ENCODE measurements around the gene MUC3A. TPM values are rescaled to one million over a fixed set of nuclear protein-coding genes. Genes with fewer than 3 reads are reported as not detected.
A peak's percentile ranks its signal among the peaks of the same experiment; 100 is the strongest.
"Not testable (repeated sequence)": the region's sequence is repeated elsewhere in the genome, so short reads cannot be mapped to it uniquely, and the experiment has no call there.

The MUC3A gene, protein sequence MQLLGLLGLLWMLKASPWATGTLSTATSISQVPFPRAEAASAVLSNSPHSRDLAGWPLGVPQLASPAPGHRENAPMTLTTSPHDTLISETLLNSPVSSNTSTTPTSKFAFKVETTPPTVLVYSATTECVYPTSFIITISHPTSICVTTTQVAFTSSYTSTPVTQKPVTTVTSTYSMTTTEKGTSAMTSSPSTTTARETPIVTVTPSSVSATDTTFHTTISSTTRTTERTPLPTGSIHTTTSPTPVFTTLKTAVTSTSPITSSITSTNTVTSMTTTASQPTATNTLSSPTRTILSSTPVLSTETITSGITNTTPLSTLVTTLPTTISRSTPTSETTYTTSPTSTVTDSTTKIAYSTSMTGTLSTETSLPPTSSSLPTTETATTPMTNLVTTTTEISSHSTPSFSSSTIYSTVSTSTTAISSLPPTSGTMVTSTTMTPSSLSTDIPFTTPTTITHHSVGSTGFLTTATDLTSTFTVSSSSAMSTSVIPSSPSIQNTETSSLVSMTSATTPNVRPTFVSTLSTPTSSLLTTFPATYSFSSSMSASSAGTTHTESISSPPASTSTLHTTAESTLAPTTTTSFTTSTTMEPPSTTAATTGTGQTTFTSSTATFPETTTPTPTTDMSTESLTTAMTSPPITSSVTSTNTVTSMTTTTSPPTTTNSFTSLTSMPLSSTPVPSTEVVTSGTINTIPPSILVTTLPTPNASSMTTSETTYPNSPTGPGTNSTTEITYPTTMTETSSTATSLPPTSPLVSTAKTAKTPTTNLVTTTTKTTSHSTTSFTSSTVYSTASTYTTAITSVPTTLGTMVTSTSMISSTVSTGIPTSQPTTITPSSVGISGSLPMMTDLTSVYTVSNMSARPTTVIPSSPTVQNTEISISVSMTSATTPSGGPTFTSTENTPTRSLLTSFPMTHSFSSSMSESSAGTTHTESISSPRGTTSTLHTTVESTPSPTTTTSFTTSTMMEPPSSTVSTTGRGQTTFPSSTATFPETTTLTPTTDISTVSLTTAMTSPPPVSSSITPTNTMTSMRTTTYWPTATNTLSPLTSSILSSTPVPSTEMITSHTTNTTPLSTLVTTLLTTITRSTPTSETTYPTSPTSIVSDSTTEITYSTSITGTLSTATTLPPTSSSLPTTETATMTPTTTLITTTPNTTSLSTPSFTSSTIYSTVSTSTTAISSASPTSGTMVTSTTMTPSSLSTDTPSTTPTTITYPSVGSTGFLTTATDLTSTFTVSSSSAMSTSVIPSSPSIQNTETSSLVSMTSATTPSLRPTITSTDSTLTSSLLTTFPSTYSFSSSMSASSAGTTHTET (N-terminal part only)
- not detected for polyA plus RNA-seq (ENCODE audit: low read depth in 6 of 6)

- Mint-ChIP-seq H3K4me1 (no peaks in the 10 kb centered on the region), H3K36me3 (peaks cover 0 to 8% of the 10 kb centered on the region in 2 donors), H3K27ac (no peak within 1 kb of the TSS), H3K4me3 (no peak within 1 kb of the TSS), H3K9me3 (peaks cover 0 to 5% (median 0%) of the 10 kb centered on the region in 7 donors), H3K27me3 (peaks cover 19 to 36% (median 32%) of the 10 kb centered on the region in 3 donors)
- ATAC-seq (ENCODE audit: low read depth in 2 of 2), result no peak
- no peak for DNase-seq
These were observed at the start of gene MUC3A for GRCh38 chr7:100949227-100949932. MUC3A (plus strand) TSS chr7:100949534; CDS start chr7:100949625, 91 bp downstream.

DNA sequence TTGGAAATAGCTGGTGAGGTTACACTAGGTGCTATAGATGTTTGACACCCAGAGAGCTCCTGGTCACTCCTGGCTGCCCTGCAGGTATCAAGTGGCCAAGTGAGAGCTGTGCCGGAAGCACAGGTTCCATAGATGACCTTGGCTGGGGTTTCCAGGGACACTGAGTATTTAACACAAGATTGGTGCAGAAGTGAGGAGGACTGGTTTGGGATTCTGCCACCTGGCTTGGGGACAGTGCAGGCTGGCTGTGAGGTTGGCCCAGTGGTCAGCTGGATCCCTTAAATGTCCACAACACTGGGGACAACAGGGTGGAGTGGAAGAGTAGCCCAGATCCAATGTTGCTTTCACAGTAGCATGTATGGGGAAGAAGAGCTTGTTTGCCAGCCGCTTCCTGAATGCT lies 48.4 kb upstream of the MUC3A start:
- Mint-ChIP-seq H3K27me3 (peaks cover 27 to 61% (median 35%) of the 10 kb centered on the region in 3 donors), H3K4me3 (no peak overlapping the region), H3K4me1 (peaks cover 5 to 9% (median 7%) of the 10 kb centered on the region in 3 donors), H3K9me3 (peaks cover 0 to 4% (median 0%) of the 10 kb centered on the region in 7 donors), H3K27ac (no peak overlapping the region), H3K36me3 (peaks cover 0 to 5% of the 10 kb centered on the region in 2 donors)
- ATAC-seq (ENCODE audit: low read depth in 2 of 2) (no peak), DNase-seq (no peak)

- H3K36me3 Mint-ChIP-seq, result no peaks in the 10 kb centered on the region
- peaks cover 0 to 4% (median 0%) of the 10 kb centered on the region in 7 donors for H3K9me3 Mint-ChIP-seq
These were observed 47.4 kb upstream of the MUC3A start for GRCh38 chr7:100901921-100902332.

GRCh38 chr7:100902638-100903037 lies 46.7 kb upstream of the MUC3A start:
- H3K4me3 Mint-ChIP-seq, result no peak overlapping the region
- H3K4me1 Mint-ChIP-seq, result no peaks in the 10 kb centered on the region
- H3K27me3 Mint-ChIP-seq, result peaks cover 24 to 49% (median 24%) of the 10 kb centered on the region in 3 donors
- DNase-seq (no peak), ATAC-seq (ENCODE audit: low read depth in 2 of 2) (no peak)
- no peaks in the 10 kb centered on the region for H3K36me3 Mint-ChIP-seq
- no peak overlapping the region for H3K27ac Mint-ChIP-seq
- H3K9me3 Mint-ChIP-seq, result peaks cover 0 to 4% (median 0%) of the 10 kb centered on the region in 7 donors

More at GRCh38 chr7:100901921-100902332, 47.4 kb upstream of the MUC3A start:
- Mint-ChIP-seq H3K27ac (no peak overlapping the region), H3K4me1 (peaks cover 0 to 4% (median 2%) of the 10 kb centered on the region in 3 donors), H3K27me3 (peaks cover 24 to 55% (median 29%) of the 10 kb centered on the region in 3 donors), H3K4me3 (no peak overlapping the region)
- DNase-seq (no peak), ATAC-seq (ENCODE audit: low read depth in 2 of 2) (no peak)

- peaks cover 0 to 13% (median 12%) of the 10 kb centered on the region in 3 donors for H3K27me3 Mint-ChIP-seq
- H3K27ac Mint-ChIP-seq, result no peak overlapping the region
- DNase-seq (no peak), ATAC-seq (ENCODE audit: low read depth in 2 of 2) (no peak)
- H3K4me1 Mint-ChIP-seq, result peaks cover 4 to 13% (median 11%) of the 10 kb centered on the region in 3 donors
- peaks cover 0 to 5% (median 3%) of the 10 kb centered on the region in 7 donors for H3K9me3 Mint-ChIP-seq
- peak overlapping the region in 1 of 8 donors; percentile 12 for H3K4me3 Mint-ChIP-seq
- peaks cover 0 to 5% of the 10 kb centered on the region in 2 donors for H3K36me3 Mint-ChIP-seq
These were observed 40.8 kb upstream of the MUC3A start for GRCh38 chr7:100908512-100908911.

GRCh38 chr7:100910443-100910842 lies 38.9 kb upstream of the MUC3A start:
- Mint-ChIP-seq H3K27me3 (peaks cover 18 to 24% (median 20%) of the 10 kb centered on the region in 3 donors), H3K4me1 (peaks cover 4 to 13% (median 11%) of the 10 kb centered on the region in 3 donors), H3K27ac (peak overlapping the region in 1 of 6 donors; percentile 92), H3K4me3 (peak overlapping the region in 2 of 8 donors; percentile 26 to 49)
- H3K36me3 Mint-ChIP-seq, H3K9me3 Mint-ChIP-seq, DNase-seq: not testable (repeated sequence)
- ATAC-seq (ENCODE audit: low read depth in 2 of 2), result peak; percentile 37 to 60

DNA sequence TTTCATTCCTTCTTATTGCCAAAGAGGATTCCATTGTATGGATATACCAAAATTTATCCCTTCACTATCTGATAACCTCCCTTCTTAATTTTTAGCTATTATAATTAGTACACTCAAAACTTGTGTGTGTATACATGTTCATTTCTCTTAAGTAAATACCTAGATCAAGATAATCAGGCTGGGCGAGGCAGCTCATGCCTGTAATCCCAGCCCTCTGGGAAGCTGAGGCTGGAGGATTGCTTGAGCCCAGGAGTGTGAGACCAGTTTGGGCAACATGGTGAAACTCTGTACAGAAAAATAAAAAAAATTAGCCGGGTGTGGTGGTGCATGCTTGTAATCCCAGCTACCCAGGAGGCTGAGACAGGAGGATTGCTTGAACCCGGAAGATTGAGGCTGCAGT lies 37.9 kb upstream of the MUC3A start:
- Mint-ChIP-seq H3K36me3 (peaks cover 0 to 5% of the 10 kb centered on the region in 2 donors), H3K27me3 (peaks cover 18 to 27% (median 20%) of the 10 kb centered on the region in 3 donors), H3K4me3 (no peak overlapping the region), H3K4me1 (peaks cover 4 to 13% (median 12%) of the 10 kb centered on the region in 3 donors), H3K27ac (no peak overlapping the region), H3K9me3 (peaks cover 0 to 5% (median 2%) of the 10 kb centered on the region in 7 donors)
- ATAC-seq (ENCODE audit: low read depth in 2 of 2) (no peak), DNase-seq (no peak)

DNA sequence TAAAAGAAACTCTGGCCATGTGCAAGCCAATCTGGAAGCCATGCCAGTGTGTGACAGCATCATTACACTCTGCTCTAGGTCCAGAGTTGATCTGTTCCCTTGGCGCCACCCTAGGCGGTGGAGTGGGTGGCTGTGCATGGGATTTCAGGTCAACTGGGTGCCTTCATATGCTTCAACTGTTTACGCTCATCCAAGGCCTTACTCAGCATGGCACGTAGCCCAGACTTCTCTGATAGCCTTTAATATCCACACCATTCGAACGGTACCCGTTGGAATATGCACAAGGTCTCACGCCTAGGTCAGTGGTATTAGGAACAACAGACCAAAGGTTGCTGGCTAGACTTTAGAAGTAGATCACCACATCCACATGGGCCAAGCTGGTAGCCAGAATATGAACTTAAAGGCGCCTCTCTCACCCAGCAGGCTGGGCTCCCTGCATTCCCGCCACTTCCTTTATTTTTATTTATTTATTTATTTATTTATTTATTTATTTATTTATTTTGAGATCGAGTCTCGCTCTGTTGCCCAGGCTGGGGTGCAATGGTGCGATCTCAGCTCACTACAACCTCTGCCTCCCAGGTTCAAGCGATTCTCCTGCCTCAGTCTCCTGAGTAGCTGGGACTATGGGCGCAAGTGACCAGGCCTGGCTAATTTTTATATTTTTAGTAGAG lies 35.0 kb upstream of the MUC3A start:
- Mint-ChIP-seq H3K4me1 (peaks cover 4 to 13% (median 12%) of the 10 kb centered on the region in 3 donors), H3K27me3 (peaks cover 24 to 29% (median 26%) of the 10 kb centered on the region in 3 donors), H3K36me3 (no peaks in the 10 kb centered on the region), H3K9me3 (no peaks in the 10 kb centered on the region), H3K27ac (no peak overlapping the region), H3K4me3 (no peak overlapping the region)
- ATAC-seq (ENCODE audit: low read depth in 2 of 2) (no peak), DNase-seq (no peak)

DNA sequence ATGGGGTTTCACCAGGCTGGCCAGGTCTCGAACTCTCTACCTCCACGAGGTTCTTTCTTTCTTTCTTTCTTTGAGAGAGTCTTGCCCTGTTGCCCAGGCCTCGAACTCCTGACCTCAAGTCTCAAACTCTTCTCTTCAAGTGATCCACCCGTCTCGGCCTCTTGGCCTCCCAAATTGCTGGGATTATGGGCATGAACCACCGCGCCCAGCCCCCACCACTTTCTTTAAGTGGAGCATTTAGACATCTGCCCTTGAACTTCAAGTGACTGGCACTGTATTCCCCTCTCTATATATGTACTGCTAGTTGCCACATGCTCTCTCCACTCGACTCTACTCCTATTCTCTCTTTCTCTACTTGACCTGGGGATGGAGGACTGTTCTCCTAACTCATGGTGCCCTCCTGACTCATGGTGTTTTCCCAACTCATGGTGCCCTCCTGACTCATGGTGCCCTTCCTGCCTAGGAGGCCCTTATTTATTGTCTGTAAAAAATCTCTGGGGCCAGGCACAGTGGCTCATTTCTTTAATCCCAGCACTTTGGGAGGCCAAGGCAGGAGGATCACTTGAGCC lies 34.4 kb upstream of the MUC3A start:
- Mint-ChIP-seq H3K9me3 (no peaks in the 10 kb centered on the region), H3K36me3 (no peaks in the 10 kb centered on the region), H3K4me1 (peaks cover 4 to 13% (median 12%) of the 10 kb centered on the region in 3 donors), H3K27me3 (peaks cover 29 to 30% (median 30%) of the 10 kb centered on the region in 3 donors), H3K27ac (peak overlapping the region in 2 of 6 donors; percentile 13 to 47), H3K4me3 (no peak overlapping the region)
- ATAC-seq (ENCODE audit: low read depth in 2 of 2) (no peak), DNase-seq (no peak)

DNA sequence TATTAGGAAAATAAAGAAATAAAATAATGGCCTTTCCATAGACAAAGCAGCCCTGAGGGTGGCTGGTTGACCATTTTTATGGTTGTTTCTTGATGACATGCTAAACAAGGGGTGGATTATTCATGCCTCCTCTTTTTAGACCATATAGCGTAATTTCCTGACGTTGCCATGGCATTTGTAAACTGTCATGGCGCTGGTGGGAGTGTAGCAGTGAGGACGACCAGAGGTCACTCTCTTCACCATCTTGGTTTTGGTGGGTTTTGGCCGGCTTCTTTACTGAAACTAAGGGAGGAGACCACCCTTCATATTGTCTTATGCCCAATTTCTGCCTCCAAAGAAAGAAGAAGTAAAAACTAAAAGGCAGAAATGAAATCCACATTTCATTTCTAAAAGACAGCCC lies 30.0 kb upstream of the MUC3A start:
- not testable (repeated sequence) for DNase-seq; H3K4me3 Mint-ChIP-seq; H3K36me3 Mint-ChIP-seq; H3K9me3 Mint-ChIP-seq; H3K4me1 Mint-ChIP-seq; ATAC-seq (ENCODE audit: low read depth in 2 of 2); H3K27ac Mint-ChIP-seq
- peaks cover 33 to 55% (median 39%) of the 10 kb centered on the region in 3 donors for H3K27me3 Mint-ChIP-seq

GRCh38 chr7:100919779-100920437 lies 29.4 kb upstream of the MUC3A start:
- peak overlapping the region in 1 of 8 donors; percentile 42 for H3K4me3 Mint-ChIP-seq
- not testable (repeated sequence) for H3K36me3 Mint-ChIP-seq; H3K9me3 Mint-ChIP-seq; ATAC-seq (ENCODE audit: low read depth in 2 of 2); DNase-seq; H3K4me1 Mint-ChIP-seq
- H3K27me3 Mint-ChIP-seq, result peaks cover 27 to 52% (median 37%) of the 10 kb centered on the region in 3 donors
- peak overlapping the region in 1 of 6 donors; percentile 67 for H3K27ac Mint-ChIP-seq

Data from naive B cell (primary cell).